ENCODE data around the gene P2RY14. TPM values are rescaled to one million over a fixed set of nuclear protein-coding genes. Genes with fewer than 3 reads are reported as not detected.

Gene P2RY14
- total and polyA plus RNA-seq, 2 of the 13 experiments (the other 11 are each of a cell fraction or from before 2014, with no cell fraction given) = not detected

GRCh38 chr3:151290673-151291072 is 12.3 kb upstream of the P2RY14 start:
- Histone ChIP-seq H3K27me3 (ENCODE audit: control insufficient read depth in 1 of 2, insufficient read depth in 2 of 2, low read length in 2 of 2) (no peaks in the 10 kb centered on the region), H3K4me3 (replicated peaks in 1 of 3; ENCODE audit: insufficient read depth in 1 of 3, low read depth in 2 of 3, low read length in 3 of 3) (no peak overlapping the region), H3K4me1 (ENCODE audit: insufficient read depth, low read length) (0 out of 2 replicates have a peak, but pooled peaks cover 5% of the 10 kb centered on the region), H3K9ac (ENCODE audit: insufficient read depth, low read depth, low read length) (no peak overlapping the region), H2AFZ (ENCODE audit: low read length) (no peak overlapping the region), H3K9me3 (ENCODE audit: low read length) (no peaks in the 10 kb centered on the region), H4K20me1 (ENCODE audit: insufficient read depth, low read length) (no peaks in the 10 kb centered on the region), H3K4me2 (ENCODE audit: low read depth, low read length) (no peak overlapping the region), H3K27ac (ENCODE audit: extremely low read length, insufficient read depth, low read length) (no peak overlapping the region), H3K36me3 (replicated peaks in 1 of 2; ENCODE audit: control insufficient read depth in 1 of 2, insufficient read depth in 2 of 2, low read length in 2 of 2) (no peaks in the 10 kb centered on the region), H3K79me2 (ENCODE audit: insufficient read depth, low read length) (no peaks in the 10 kb centered on the region)
- CTCF ChIA-PET (ENCODE audit: low intra/inter-chr PET ratio, low total read pairs) = no interaction called here
- POLR2A ChIA-PET = no interaction called here
- BruUV-seq (replicated peaks) = no TSS peak
- in situ Hi-C loops (cut with HindIII; ENCODE audit: extremely low pct_ligation_motif_present, low pct_unique_long_range_greater_than_20kb) (no loop called here), intact Hi-C loops (cut with micrococcal nuclease; ENCODE audit: unreplicated experiment) (loop anchor here (1.0 kb wide), 1 partner anchor 37 kb away; no protein-coding TSS in a partner anchor)
- FAIRE-seq (no peak), ATAC-seq (no peak), DNase-seq (ENCODE audit: low spot score) (no peak)
- TF ChIP-seq ZNF547 (CRISPR knock-in tag; IDR thresholded peaks at IDR 0.05) (no peak), ZNF891 (CRISPR knock-in tag; IDR thresholded peaks at IDR 0.05) (no peak), PTBP1 (IDR thresholded peaks at IDR 0.05; ENCODE audit: low read depth, low read length, poor library complexity, severe bottlenecking) (no peak), STAG1 (CRISPR knock-in tag; IDR thresholded peaks at IDR 0.05) (peak; percentile 60), NR2F6 (IDR thresholded peaks at IDR 0.05) (no peak), NR2F6 (CRISPR knock-in tag; IDR thresholded peaks at IDR 0.05) (no peak)
- TF ChIP-seq, protein P1, sequence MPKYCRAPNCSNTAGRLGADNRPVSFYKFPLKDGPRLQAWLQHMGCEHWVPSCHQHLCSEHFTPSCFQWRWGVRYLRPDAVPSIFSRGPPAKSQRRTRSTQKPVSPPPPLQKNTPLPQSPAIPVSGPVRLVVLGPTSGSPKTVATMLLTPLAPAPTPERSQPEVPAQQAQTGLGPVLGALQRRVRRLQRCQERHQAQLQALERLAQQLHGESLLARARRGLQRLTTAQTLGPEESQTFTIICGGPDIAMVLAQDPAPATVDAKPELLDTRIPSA (CRISPR knock-in tag; IDR thresholded peaks at IDR 0.05; ENCODE audit: borderline replicate concordance) = no peak
- TF ChIP-seq, protein P2, sequence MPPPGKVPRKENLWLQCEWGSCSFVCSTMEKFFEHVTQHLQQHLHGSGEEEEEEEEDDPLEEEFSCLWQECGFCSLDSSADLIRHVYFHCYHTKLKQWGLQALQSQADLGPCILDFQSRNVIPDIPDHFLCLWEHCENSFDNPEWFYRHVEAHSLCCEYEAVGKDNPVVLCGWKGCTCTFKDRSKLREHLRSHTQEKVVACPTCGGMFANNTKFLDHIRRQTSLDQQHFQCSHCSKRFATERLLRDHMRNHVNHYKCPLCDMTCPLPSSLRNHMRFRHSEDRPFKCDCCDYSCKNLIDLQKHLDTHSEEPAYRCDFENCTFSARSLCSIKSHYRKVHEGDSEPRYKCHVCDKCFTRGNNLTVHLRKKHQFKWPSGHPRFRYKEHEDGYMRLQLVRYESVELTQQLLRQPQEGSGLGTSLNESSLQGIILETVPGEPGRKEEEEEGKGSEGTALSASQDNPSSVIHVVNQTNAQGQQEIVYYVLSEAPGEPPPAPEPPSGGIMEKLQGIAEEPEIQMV (CRISPR knock-in tag; IDR thresholded peaks at IDR 0.05; ENCODE audit: low read depth) = no peak
- TF ChIP-seq, protein P3, sequence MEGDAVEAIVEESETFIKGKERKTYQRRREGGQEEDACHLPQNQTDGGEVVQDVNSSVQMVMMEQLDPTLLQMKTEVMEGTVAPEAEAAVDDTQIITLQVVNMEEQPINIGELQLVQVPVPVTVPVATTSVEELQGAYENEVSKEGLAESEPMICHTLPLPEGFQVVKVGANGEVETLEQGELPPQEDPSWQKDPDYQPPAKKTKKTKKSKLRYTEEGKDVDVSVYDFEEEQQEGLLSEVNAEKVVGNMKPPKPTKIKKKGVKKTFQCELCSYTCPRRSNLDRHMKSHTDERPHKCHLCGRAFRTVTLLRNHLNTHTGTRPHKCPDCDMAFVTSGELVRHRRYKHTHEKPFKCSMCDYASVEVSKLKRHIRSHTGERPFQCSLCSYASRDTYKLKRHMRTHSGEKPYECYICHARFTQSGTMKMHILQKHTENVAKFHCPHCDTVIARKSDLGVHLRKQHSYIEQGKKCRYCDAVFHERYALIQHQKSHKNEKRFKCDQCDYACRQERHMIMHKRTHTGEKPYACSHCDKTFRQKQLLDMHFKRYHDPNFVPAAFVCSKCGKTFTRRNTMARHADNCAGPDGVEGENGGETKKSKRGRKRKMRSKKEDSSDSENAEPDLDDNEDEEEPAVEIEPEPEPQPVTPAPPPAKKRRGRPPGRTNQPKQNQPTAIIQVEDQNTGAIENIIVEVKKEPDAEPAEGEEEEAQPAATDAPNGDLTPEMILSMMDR (CRISPR knock-in tag; IDR thresholded peaks at IDR 0.05) = peak; percentile 37
- WGBS (ENCODE audit: low lambda C conversion rate) = 1% methylated on average over 3 of the region's 3 CpGs

Data from HepG2 (cell line).